WERI-Rb-1 (cell line): ENCODE measurements around the gene THRSP.

Experiments used
- DNase-seq: peaks from one replicate; pipeline ENCODE4 v3.0.0-alpha.2; 2020
- H3K27ac ChIP-seq: fragments of 250-450 bp; sonication (Bioruptor Pico); 2 replicates; pipeline ENCODE4 v1.5.1; 2020; ENCODE audit warnings: mild to moderate bottlenecking, moderate library complexity
- H3K27me3 ChIP-seq: fragments of 250-450 bp; sonication (Bioruptor Pico); 2 replicates; pipeline ENCODE4 v1.5.1; 2021; ENCODE audit warnings: mild to moderate bottlenecking, low read depth, moderate library complexity; ENCODE audit not compliant: insufficient read depth, severe bottlenecking
- H3K36me3 ChIP-seq: fragments of 250-450 bp; sonication (Bioruptor Pico); 2 replicates; pipeline ENCODE4 v1.5.1; 2020; ENCODE audit warnings: mild to moderate bottlenecking, moderate library complexity
- H3K4me3 ChIP-seq: 2 replicates; pipeline ENCODE4 v1.5.1; 2011; ENCODE audit warnings: low read depth, mild to moderate bottlenecking, control low read depth, low read length
- H3K9me3 ChIP-seq: fragments of 250-450 bp; sonication (Bioruptor Pico); 2 replicates; pipeline ENCODE4 v1.5.1; 2021; ENCODE audit warnings: mild to moderate bottlenecking, moderate library complexity; ENCODE audit not compliant: severe bottlenecking
- TF ChIP-seq, protein P1 (sequence below): IDR thresholded peaks from 2 replicates; pipeline ENCODE4 v1.5.1; 2011; ENCODE audit warnings: low read depth, mild to moderate bottlenecking, control low read depth, inconsistent platforms, low read length

THRSP gene

DNA sequence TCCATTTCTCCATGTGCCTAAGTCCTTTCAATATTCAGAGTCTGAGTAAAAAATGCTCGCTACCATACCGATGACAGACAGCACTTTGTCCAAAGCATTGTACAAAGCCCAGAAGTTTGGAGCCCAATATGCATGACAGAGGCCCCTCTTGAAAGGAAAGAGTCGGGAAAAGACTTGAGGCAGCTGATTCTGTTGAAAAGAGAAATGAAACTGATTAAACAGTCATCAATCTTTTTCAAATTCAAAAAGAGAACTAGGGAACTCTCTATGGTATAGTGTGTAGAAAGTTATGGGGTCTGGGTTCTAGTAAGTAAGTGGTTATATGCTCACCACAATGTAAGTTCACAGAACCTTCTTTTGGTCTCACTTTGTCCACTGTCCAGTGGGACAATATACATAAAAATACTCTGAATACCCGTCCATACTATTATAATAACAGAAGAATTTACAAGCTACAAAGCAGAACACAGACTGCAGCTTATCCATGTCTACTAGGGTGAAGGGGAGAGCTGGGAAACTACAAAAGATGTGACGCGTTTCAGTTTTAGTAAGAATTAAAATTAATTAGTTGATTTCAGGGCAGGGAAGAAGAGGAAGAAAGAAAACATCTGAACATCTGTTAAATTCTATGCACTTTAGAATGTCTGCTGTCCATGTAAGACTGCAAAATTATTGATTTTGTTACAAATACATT, 49.1 kb downstream of the THRSP start:
- Histone ChIP-seq H3K27me3 (no peaks in the 10 kb centered on the region), H3K4me3 (no peak overlapping the region), H3K36me3 (peaks cover 20% of the 10 kb centered on the region; the same call in 1 of the 2 replicates), H3K9me3 (no peaks in the 10 kb centered on the region), H3K27ac (no peak overlapping the region)
- TF ChIP-seq, protein P1, sequence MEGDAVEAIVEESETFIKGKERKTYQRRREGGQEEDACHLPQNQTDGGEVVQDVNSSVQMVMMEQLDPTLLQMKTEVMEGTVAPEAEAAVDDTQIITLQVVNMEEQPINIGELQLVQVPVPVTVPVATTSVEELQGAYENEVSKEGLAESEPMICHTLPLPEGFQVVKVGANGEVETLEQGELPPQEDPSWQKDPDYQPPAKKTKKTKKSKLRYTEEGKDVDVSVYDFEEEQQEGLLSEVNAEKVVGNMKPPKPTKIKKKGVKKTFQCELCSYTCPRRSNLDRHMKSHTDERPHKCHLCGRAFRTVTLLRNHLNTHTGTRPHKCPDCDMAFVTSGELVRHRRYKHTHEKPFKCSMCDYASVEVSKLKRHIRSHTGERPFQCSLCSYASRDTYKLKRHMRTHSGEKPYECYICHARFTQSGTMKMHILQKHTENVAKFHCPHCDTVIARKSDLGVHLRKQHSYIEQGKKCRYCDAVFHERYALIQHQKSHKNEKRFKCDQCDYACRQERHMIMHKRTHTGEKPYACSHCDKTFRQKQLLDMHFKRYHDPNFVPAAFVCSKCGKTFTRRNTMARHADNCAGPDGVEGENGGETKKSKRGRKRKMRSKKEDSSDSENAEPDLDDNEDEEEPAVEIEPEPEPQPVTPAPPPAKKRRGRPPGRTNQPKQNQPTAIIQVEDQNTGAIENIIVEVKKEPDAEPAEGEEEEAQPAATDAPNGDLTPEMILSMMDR = no peak
- no peak for DNase-seq
